CD8-positive, alpha-beta memory T cell (primary cell): ENCODE measurements around the gene TBL1X. TPM values are rescaled to one million over a fixed set of nuclear protein-coding genes. Genes with fewer than 3 reads are reported as not detected.

Source experiments
- CTCF ChIA-PET: fragments of 350-600 bp; sonication (Branson Sonifier 250); formaldehyde crosslinking; loops from one replicate; lab custom pipeline; 2021; ENCODE audit warnings: antibody characterized with exemption; lab: Charles Lee
- POLR2A ChIA-PET: fragments of 350-600 bp; sonication (Branson Sonifier 250); formaldehyde crosslinking; loops from one replicate; lab custom pipeline; 2021; ENCODE audit warnings: antibody characterized with exemption; lab: Charles Lee
- DNase-seq, 5 donors: peaks; one replicate each; pipeline versions ENCODE4 v3.0.0 to v3.0.0-alpha.2; 2020 to 2022; ENCODE audit warnings: mixed read lengths in 1 of 5
- H3K27ac ChIP-seq: one replicate; pipeline ENCODE4 v1.7.0; 2013; ENCODE audit warnings: low read depth, mild to moderate bottlenecking, low read length, moderate library complexity
- H3K27me3 ChIP-seq: 2 replicates; pipeline ENCODE4 v1.7.0; 2013; ENCODE audit warnings: low read length, mild to moderate bottlenecking; ENCODE audit not compliant: insufficient read depth, poor library complexity, severe bottlenecking
- H3K36me3 ChIP-seq: 2 replicates; pipeline ENCODE4 v1.7.0; 2013; ENCODE audit warnings: mild to moderate bottlenecking, low read length, moderate library complexity; ENCODE audit not compliant: insufficient read depth
- H3K4me1 ChIP-seq: 2 replicates; pipeline ENCODE4 v1.7.0; 2013; ENCODE audit warnings: mild to moderate bottlenecking, low read length, moderate library complexity; ENCODE audit not compliant: insufficient read depth
- H3K4me3 ChIP-seq: 2 replicates; pipeline ENCODE4 v1.7.0; 2013; ENCODE audit warnings: mild to moderate bottlenecking, low read length
- H3K9me3 ChIP-seq: 2 replicates; pipeline ENCODE4 v1.7.0; 2013; ENCODE audit warnings: mild to moderate bottlenecking, low read length
- H3K27ac Mint-ChIP-seq, 8 donors: one replicate each; pipeline ENCODE4 v1.8.0; 2020 to 2021; ENCODE audit warnings: mixed read lengths in 8 of 8, mild to moderate bottlenecking in 6 of 8, inconsistent platforms in 3 of 8, moderate library complexity in 3 of 8
- H3K27me3 Mint-ChIP-seq, 2 donors: one replicate each; pipeline ENCODE4 v1.8.0; 2020 to 2021; ENCODE audit warnings: mixed read lengths in 2 of 2, mild to moderate bottlenecking in 1 of 2, moderate library complexity in 1 of 2
- H3K36me3 Mint-ChIP-seq, 3 donors: one replicate each; pipeline ENCODE4 v1.8.0; 2020 to 2021; ENCODE audit warnings: mixed read lengths in 3 of 3, inconsistent platforms in 1 of 3, mild to moderate bottlenecking in 1 of 3
- H3K4me1 Mint-ChIP-seq, 3 donors: one replicate each; pipeline ENCODE4 v1.8.0; 2020 to 2021; ENCODE audit warnings: mixed read lengths in 3 of 3, inconsistent platforms in 1 of 3, mild to moderate bottlenecking in 1 of 3
- H3K4me3 Mint-ChIP-seq, 7 donors: one replicate each; pipeline ENCODE4 v1.8.0; 2020 to 2021; ENCODE audit warnings: mixed read lengths in 7 of 7, mild to moderate bottlenecking in 6 of 7, moderate library complexity in 4 of 7, inconsistent platforms in 2 of 7
- H3K9me3 Mint-ChIP-seq, 5 donors: one replicate each; pipeline ENCODE4 v1.8.0; 2020 to 2022; ENCODE audit warnings: mixed read lengths in 5 of 5, mild to moderate bottlenecking in 3 of 5, moderate library complexity in 2 of 5, inconsistent platforms in 1 of 5
- polyA plus RNA-seq: library from polyadenylated mRNA; unstranded; fragments of 300-500 nt; fragmentation: Illumina TruSeq; gene quantifications from one replicate; pipeline ENCODE4 v1.2.3, GENCODE V29; 2021
- total RNA-seq, 2 experiments: library from RNA; stranded (reverse); gene quantifications; one replicate each; pipeline ENCODE4 v1.2.3, GENCODE V29; 2021

TBL1X gene
- total and polyA plus RNA-seq, 3 experiments from 2014 or later = 16.1 to 25.0 (median 21.3) TPM

GRCh38 chrX:9503261-9503660 lies 38.4 kb downstream of the TBL1X start:
- no peak overlapping the region for H3K27ac Mint-ChIP-seq
- Histone ChIP-seq H3K36me3 (no peaks in the 10 kb centered on the region), H3K27ac (no peak overlapping the region), H3K4me3 (no peak overlapping the region), H3K4me1 (no peaks in the 10 kb centered on the region), H3K27me3 (no peaks in the 10 kb centered on the region), H3K9me3 (no peaks in the 10 kb centered on the region)
- ChIA-PET CTCF (no interaction called here), POLR2A (no interaction called here)
- no peak for DNase-seq
- H3K36me3 Mint-ChIP-seq = peaks cover 11 to 43% (median 14%) of the 10 kb centered on the region in 3 donors
- peaks cover 0 to 3% (median 0%) of the 10 kb centered on the region in 5 donors for H3K9me3 Mint-ChIP-seq
- peaks cover 4 to 7% (median 4%) of the 10 kb centered on the region in 3 donors for H3K4me1 Mint-ChIP-seq
- H3K27me3 Mint-ChIP-seq = peaks cover 0 to 2% of the 10 kb centered on the region in 2 donors
- H3K4me3 Mint-ChIP-seq = no peak overlapping the region

DNA sequence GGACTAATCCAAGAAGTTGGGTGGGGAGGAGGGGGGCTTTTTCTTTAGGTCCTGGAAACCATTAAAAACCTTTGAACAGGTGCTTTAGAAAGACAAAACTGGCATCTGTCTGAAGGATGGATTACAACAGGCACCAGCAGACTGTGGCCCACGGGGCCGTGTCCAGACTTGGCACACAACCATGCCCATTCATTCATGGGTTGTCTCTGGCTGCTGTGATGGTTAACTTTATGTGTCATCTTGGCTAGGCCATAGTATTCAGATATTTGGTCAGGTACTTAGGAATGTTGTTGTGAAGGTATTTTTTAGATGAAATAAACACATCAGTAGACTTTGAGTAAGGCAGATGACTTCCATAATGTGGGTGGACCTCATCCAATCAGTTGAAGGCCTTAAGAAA lies 45.5 kb downstream of the TBL1X start:
- ChIA-PET POLR2A (no interaction called here), CTCF (no interaction called here)
- DNase-seq = no peak
- no peak overlapping the region for H3K27ac Mint-ChIP-seq
- Histone ChIP-seq H3K27me3 (no peaks in the 10 kb centered on the region), H3K36me3 (no peaks in the 10 kb centered on the region), H3K27ac (no peak overlapping the region), H3K4me3 (no peak overlapping the region), H3K9me3 (no peaks in the 10 kb centered on the region), H3K4me1 (peaks cover 1% of the 10 kb centered on the region)
- H3K27me3 Mint-ChIP-seq = peaks cover 0 to 3% of the 10 kb centered on the region in 2 donors
- H3K4me1 Mint-ChIP-seq = peaks cover 16 to 21% (median 21%) of the 10 kb centered on the region in 3 donors
- H3K36me3 Mint-ChIP-seq = peaks cover 1 to 26% (median 9%) of the 10 kb centered on the region in 3 donors
- H3K4me3 Mint-ChIP-seq = no peak overlapping the region
- peaks cover 0 to 4% (median 3%) of the 10 kb centered on the region in 5 donors for H3K9me3 Mint-ChIP-seq

- Mint-ChIP-seq H3K27me3 (peaks cover 0 to 3% of the 10 kb centered on the region in 2 donors), H3K27ac (peak overlapping the region in 1 of 8 donors; percentile 37), H3K9me3 (peaks cover 0 to 4% (median 3%) of the 10 kb centered on the region in 5 donors), H3K4me3 (no peak overlapping the region), H3K4me1 (peaks cover 22 to 27% (median 27%) of the 10 kb centered on the region in 3 donors), H3K36me3 (peaks cover 1 to 23% (median 9%) of the 10 kb centered on the region in 3 donors)
- Histone ChIP-seq H3K27ac (no peak overlapping the region), H3K4me1 (peaks cover 7% of the 10 kb centered on the region), H3K36me3 (no peaks in the 10 kb centered on the region), H3K27me3 (no peaks in the 10 kb centered on the region), H3K4me3 (no peak overlapping the region), H3K9me3 (no peaks in the 10 kb centered on the region)
- ChIA-PET POLR2A (no interaction called here), CTCF (no interaction called here)
- no peak for DNase-seq
These were observed 46.1 kb downstream of the TBL1X start for GRCh38 chrX:9510980-9511379.

DNA sequence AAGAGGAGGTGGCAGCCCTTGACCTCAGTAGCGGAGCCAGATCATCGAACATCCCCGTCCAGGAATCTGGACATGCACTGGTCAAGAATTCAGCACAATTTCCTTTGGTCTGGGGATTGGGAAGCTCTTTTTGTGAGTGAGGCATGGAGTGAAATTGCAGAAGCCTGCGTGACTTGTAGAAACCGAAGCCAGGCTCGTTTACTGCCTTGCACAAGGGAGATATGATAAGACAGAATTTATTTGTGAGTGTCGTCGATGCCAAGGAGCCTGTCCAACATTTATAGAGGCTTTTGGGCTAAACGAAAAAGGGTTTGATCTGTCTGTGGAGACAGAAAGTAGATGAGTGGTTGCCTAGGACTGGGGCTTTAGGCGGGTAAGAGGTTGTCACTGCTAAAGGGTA lies 50.6 kb downstream of the TBL1X start:
- peak overlapping the region in 4 of 7 donors; percentile 14 to 42 (median 28) for H3K4me3 Mint-ChIP-seq
- H3K27ac Mint-ChIP-seq = peak overlapping the region in 3 of 8 donors; percentile 6 to 71 (median 25)
- Histone ChIP-seq H3K27ac (no peak overlapping the region), H3K27me3 (no peaks in the 10 kb centered on the region), H3K9me3 (no peaks in the 10 kb centered on the region), H3K36me3 (no peaks in the 10 kb centered on the region), H3K4me1 (peaks cover 13% of the 10 kb centered on the region), H3K4me3 (peak overlapping the region; percentile 6)
- H3K27me3 Mint-ChIP-seq = peaks cover 0 to 2% of the 10 kb centered on the region in 2 donors
- H3K9me3 Mint-ChIP-seq = no peaks in the 10 kb centered on the region
- ChIA-PET CTCF (no interaction called here), POLR2A (no interaction called here)
- H3K4me1 Mint-ChIP-seq = peaks cover 28 to 48% (median 35%) of the 10 kb centered on the region in 3 donors
- H3K36me3 Mint-ChIP-seq = peaks cover 0 to 16% (median 0%) of the 10 kb centered on the region in 3 donors
- DNase-seq = no peak

- H3K4me1 Mint-ChIP-seq = peaks cover 28 to 49% (median 35%) of the 10 kb centered on the region in 3 donors
- H3K4me3 Mint-ChIP-seq = peak overlapping the region in 3 of 7 donors; percentile 20 to 42 (median 21)
- no peaks in the 10 kb centered on the region for H3K36me3 ChIP-seq
- H3K4me1 ChIP-seq = peaks cover 13% of the 10 kb centered on the region
- no peaks in the 10 kb centered on the region for H3K9me3 ChIP-seq
- no peak for DNase-seq
- no peaks in the 10 kb centered on the region for H3K27me3 ChIP-seq
- H3K4me3 ChIP-seq = peak overlapping the region; percentile 6
- POLR2A ChIA-PET = no interaction called here
- H3K27ac Mint-ChIP-seq = peak overlapping the region in 3 of 8 donors; percentile 3 to 93 (median 57)
- no peak overlapping the region for H3K27ac ChIP-seq
- H3K27me3 Mint-ChIP-seq = peaks cover 0 to 2% of the 10 kb centered on the region in 2 donors
- no peaks in the 10 kb centered on the region for H3K9me3 Mint-ChIP-seq
- H3K36me3 Mint-ChIP-seq = peaks cover 0 to 12% (median 0%) of the 10 kb centered on the region in 3 donors
- CTCF ChIA-PET = no interaction called here
These were observed 51.2 kb downstream of the TBL1X start for GRCh38 chrX:9515973-9516538.

DNA sequence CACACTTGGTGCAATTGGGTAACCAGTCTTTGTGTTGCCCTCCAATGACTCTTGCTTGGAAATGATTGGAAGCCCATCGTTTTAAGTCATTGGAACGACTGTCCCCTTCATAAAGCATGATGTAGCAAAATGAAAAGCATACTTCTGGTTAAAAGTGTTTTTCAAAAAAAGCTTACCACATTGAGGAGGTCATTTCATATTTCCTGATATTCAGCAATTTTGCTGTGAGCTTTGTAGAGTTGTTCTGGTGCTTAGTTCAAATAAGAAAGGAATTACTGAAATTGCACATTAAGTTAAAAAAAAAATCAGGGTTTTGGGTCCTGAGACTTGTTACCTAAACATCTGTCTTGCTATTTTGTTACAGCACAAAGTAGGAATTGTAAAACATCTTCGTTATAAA lies 51.8 kb downstream of the TBL1X start:
- CTCF ChIA-PET = no interaction called here
- Mint-ChIP-seq H3K4me1 (peaks cover 26 to 49% (median 35%) of the 10 kb centered on the region in 3 donors), H3K27ac (no peak overlapping the region), H3K9me3 (no peaks in the 10 kb centered on the region), H3K27me3 (peaks cover 0 to 2% of the 10 kb centered on the region in 2 donors), H3K36me3 (peaks cover 0 to 7% (median 0%) of the 10 kb centered on the region in 3 donors), H3K4me3 (no peak overlapping the region)
- Histone ChIP-seq H3K4me1 (peaks cover 13% of the 10 kb centered on the region), H3K27ac (no peak overlapping the region), H3K27me3 (no peaks in the 10 kb centered on the region), H3K36me3 (no peaks in the 10 kb centered on the region), H3K4me3 (no peak overlapping the region), H3K9me3 (no peaks in the 10 kb centered on the region)
- POLR2A ChIA-PET = no interaction called here
- DNase-seq = no peak

GRCh38 chrX:9518051-9518450 lies 53.2 kb downstream of the TBL1X start:
- Mint-ChIP-seq H3K9me3 (no peaks in the 10 kb centered on the region), H3K4me3 (no peak overlapping the region), H3K36me3 (peaks cover 0 to 5% (median 0%) of the 10 kb centered on the region in 3 donors), H3K27ac (peak overlapping the region in 2 of 8 donors; percentile 53 to 67), H3K27me3 (peaks cover 0 to 2% of the 10 kb centered on the region in 2 donors), H3K4me1 (peaks cover 26 to 57% (median 35%) of the 10 kb centered on the region in 3 donors)
- no peaks in the 10 kb centered on the region for H3K9me3 ChIP-seq
- H3K4me1 ChIP-seq = peaks cover 13% of the 10 kb centered on the region
- H3K27me3 ChIP-seq = no peaks in the 10 kb centered on the region
- no peak for DNase-seq
- H3K27ac ChIP-seq = no peak overlapping the region
- H3K36me3 ChIP-seq = no peaks in the 10 kb centered on the region
- no peak overlapping the region for H3K4me3 ChIP-seq
- ChIA-PET POLR2A (no interaction called here), CTCF (interaction anchor here (1.4 kb wide), 1 partner anchor 12 kb away, joined by 3 read pairs; no protein-coding TSS in a partner anchor)

GRCh38 chrX:9518889-9519288 lies 54.0 kb downstream of the TBL1X start:
- H3K9me3 Mint-ChIP-seq = no peaks in the 10 kb centered on the region
- H3K4me1 ChIP-seq = peaks cover 13% of the 10 kb centered on the region
- H3K27ac ChIP-seq = no peak overlapping the region
- peaks cover 24 to 51% (median 29%) of the 10 kb centered on the region in 3 donors for H3K4me1 Mint-ChIP-seq
- no peak overlapping the region for H3K4me3 ChIP-seq
- ChIA-PET CTCF (no interaction called here), POLR2A (no interaction called here)
- H3K27me3 ChIP-seq = no peaks in the 10 kb centered on the region
- H3K9me3 ChIP-seq = no peaks in the 10 kb centered on the region
- DNase-seq = no peak
- H3K4me3 Mint-ChIP-seq = no peak overlapping the region
- no peak overlapping the region for H3K27ac Mint-ChIP-seq
- peaks cover 0 to 2% of the 10 kb centered on the region in 2 donors for H3K27me3 Mint-ChIP-seq
- no peaks in the 10 kb centered on the region for H3K36me3 Mint-ChIP-seq
- H3K36me3 ChIP-seq = no peaks in the 10 kb centered on the region
